GM21526 (cell line): ENCODE results near the gene SLC4A4.
"Not testable (repeated sequence)": the region's sequence is repeated elsewhere in the genome, so short reads cannot be mapped to it uniquely, and the experiment has no call there.

ENCODE experiments used
- ATAC-seq: cut with Tn5 transposase; IDR thresholded peaks from one replicate; pipeline ENCODE4 v1.9.1; 2021; ENCODE audit warnings: moderate library complexity; ENCODE audit not compliant: unreplicated experiment, low FRiP score

SLC4A4 gene

GRCh38 chr4:71406459-71406963, 67.7 kb downstream of the SLC4A4 start:
- no peak for ATAC-seq

DNA sequence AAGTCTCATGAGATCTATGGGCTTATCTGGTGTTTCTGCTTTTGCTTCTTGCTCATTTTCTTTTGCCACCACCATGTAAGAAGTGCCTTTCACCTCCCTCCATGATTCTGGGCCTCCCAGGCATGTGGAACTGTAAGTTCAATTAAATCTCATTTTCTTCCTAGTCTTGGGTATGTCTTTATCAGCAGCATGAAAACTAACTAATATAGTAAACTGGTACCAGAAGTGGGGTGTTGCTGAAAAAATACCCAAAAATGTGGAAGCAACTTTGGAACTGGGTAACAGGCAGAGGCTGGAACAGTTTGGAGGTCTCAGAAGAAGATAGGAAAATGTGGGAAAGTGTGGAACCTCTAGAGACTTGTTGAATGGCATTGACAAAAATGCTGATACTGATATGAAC, 70.1 kb downstream of the SLC4A4 start:
- not testable (repeated sequence) for ATAC-seq

DNA sequence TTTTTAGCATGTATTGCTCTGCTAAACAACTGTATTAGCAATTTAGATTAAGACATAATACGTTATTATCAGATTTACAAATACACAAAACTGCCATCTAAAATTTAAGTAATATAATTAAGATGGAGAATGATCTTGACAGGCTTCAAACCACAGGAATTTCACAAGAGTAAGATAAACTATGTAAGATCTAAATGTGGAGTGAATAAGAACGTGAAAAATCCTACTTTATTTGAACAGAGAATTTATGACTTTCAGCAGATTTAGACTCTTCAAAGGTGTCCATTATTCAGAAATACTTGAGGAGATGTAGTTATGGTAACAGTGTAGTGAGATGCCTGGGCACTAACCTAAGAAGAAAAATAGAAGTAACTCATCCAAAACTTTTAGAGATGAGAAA, 73.2 kb downstream of the SLC4A4 start:
- no peak for ATAC-seq

- no peak for ATAC-seq
Observed at GRCh38 chr4:71415491-71415890, 76.7 kb downstream of the SLC4A4 start.

- no peak for ATAC-seq
Observed at GRCh38 chr4:71417150-71417549, 78.3 kb downstream of the SLC4A4 start.

DNA sequence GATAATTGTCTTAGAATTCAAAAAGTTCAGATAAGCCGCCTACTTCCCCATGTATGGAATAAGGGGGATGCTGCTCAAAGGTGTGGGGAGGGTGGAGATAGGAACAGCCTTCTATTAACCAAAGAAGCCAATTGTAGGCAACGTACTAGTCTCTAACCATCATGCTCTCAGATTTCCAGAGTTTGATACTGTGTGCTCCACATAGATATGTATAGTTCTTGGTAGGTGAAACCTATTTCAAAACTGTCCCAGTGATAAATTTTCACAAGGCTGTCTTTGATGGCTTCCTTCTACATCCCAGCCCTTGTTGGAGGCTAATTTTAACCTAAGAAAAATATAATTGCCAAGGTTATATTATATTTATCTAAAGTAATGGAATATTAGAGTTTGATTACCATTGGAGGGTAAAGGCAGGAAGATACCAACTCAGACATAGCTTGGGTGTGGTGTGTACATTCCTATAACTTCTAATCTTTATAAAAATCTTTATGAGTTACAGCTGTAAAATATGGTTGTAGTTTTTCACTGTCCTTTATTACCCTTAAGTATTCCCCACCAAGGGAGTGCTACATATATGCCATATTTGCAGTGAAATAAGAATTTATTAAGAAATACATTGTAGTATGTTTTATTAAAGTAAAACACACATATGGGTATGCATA, 87.7 kb downstream of the SLC4A4 start:
- no peak for ATAC-seq

- no peak for ATAC-seq
Observed at GRCh38 chr4:71429106-71429505, 90.3 kb downstream of the SLC4A4 start.

DNA sequence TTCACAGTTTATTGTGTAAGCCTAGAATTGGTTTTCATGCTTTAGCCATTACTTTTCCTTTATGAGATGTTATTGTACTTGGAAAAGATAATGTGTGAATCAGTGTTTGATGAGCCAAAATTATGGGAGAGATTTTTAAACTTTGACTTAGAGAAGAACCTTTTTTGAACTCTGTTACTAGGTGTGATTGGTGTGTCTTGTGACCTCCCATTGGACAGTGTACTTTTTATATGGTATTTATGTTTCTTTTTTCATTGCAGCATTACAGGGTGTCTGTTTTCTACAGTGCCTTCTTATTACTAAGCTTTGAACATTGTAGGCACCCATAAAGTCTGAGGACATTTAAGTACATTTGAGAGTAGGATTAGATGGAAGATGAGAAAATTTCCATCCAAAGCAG, 91.1 kb downstream of the SLC4A4 start:
- ATAC-seq = no peak

- ATAC-seq = no peak
Observed at GRCh38 chr4:71430609-71431008, 91.8 kb downstream of the SLC4A4 start.

DNA sequence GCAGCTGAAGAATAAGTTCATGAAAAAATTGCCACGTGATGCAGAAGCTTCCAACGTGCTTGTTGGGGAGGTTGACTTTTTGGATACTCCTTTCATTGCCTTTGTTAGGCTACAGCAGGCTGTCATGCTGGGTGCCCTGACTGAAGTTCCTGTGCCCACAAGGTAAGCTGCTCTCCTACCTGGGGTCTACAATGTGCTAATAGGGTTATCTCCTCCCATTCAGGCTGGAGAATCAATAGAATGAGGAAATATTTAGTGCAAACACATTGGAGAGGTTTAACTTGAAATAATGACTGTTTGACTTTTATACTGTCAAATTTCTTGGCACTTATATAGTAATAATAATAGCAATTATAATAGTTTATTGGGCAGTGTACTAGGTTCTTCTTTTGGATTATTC, 101.8 kb downstream of the SLC4A4 start:
- ATAC-seq = no peak

DNA sequence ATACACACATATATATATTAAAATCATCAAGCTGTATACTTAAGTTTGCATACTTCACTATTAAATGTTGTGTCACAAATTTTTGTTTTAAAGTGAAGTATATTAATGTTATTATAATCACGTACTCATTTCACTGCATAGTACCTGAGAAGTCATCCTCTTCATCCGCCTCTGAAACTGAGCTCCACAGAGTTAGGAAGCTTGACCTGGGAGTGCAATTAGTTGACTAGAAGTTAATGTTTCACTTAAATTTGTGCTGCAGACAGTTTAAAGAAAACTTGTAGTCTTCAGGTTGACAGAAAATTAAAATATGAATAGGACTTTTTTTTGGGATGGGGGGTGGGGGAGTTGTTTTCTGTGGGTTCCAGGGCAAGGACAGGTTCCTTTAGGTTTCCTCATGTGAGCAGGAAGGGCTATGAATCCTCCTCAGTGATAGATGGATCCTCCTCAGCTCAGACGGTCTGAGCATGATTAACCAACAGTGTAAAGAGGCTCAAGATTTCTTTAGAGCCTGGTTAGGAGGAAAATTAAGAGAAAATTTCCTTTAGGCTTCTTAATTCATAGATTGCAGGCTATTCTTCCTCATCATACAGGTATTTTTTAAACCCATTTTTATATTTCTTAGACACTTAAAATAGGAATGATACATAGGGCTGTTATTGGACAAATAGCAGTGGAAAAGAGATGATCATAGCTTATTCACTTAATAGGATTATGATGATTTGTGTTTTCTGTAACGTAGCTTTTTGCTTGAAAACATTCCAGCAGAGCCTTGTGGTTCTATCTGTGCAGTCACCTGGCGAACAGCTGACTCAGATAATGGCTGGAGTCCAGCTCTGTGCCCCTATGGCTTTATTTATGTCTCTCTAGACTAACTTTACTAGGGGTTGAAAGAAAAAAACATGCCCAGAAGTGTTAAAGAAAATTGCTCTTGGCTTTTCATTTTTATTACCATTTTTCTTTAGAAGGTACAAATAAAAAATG, 102.7 kb downstream of the SLC4A4 start:
- no peak for ATAC-seq

DNA sequence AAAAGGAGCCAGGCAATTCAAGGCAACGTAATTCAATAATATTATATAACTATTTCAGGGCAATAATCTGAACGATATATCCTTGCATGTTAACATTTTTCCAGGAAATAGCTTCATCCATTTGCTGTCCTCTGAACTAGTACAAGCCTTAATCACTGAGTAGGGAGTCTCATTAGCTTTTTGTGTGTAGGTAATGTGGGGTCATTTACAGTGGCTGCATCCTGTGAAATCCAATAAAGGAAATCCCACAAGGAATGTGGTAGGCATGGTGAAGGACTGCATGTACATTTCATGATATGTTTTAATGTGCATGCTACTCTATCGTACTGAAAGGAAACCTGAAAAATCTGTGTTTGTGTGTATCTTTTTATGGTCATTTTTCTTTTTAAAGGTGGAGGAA, 103.5 kb downstream of the SLC4A4 start:
- ATAC-seq = no peak

GRCh38 chr4:71444395-71444794, 105.6 kb downstream of the SLC4A4 start:
- no peak for ATAC-seq

DNA sequence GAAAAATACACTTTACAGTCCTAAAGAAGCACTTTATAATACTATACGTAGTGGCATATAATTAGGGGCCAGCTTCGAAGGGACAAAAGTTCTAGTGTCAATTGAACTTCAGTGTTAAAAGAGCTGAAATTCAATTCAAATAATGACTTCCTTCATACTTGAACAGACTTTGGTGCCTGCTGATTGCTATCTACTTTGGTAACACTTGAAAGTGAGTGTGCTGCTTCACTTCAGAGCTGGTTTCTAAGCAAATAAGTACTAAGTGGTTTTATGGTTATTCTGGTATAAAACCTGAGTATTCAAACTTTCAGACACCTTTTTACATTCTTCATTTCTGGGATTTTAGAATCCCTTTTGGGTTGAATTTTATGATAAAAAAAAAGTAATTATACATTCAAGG, 107.0 kb downstream of the SLC4A4 start:
- ATAC-seq = no peak

DNA sequence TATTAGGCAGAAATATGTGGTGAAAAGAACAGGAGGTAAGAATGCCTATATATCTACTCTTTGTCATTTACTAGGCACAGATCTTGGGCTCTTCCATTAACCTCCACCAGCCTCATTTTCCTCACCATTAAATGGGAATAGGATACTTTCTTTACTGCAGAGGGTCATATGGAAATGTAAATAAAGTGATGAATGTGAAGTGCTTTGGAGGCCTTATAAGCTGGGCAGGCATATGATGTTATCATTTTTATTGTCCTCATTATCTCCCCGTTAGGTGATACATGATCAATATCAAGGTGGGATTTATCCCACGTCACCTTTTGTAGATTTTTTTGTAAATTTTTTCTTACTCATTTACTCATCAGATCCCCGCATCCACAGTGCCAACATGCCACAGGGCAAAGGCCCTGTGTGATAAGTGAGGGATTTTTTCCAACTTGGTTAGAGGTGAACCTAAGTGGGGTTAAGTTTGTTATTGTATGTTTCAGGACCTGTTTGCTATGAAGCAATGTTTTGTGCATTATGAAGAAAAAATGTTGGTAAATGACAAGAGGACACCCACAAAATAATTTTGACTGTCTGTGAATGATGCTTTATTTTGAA, 107.8 kb downstream of the SLC4A4 start:
- ATAC-seq = no peak

DNA sequence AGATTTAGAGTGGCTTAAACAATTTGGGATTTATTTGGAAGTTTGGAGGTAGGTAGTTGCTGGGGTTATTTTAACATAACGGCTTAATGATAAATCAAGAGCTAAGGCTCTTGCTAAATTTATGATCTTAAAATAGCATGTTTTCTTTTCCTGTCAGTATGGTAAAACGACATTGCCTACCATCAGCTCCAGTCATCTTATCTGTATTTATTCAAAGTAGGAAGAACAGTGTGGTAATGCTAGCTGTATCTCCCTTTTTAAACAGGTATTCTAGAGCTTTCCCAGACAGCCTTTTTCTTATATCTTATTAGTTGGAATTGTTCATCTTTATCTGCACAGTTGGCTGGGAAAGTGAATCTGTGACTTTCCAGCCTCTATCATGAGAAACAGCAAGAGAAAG, 110.2 kb downstream of the SLC4A4 start:
- ATAC-seq = no peak

GRCh38 chr4:71449878-71450277, 111.1 kb downstream of the SLC4A4 start:
- ATAC-seq = no peak

GRCh38 chr4:71453531-71453930, 114.7 kb downstream of the SLC4A4 start:
- no peak for ATAC-seq

GRCh38 chr4:71456841-71457240, 118.0 kb downstream of the SLC4A4 start:
- no peak for ATAC-seq

DNA sequence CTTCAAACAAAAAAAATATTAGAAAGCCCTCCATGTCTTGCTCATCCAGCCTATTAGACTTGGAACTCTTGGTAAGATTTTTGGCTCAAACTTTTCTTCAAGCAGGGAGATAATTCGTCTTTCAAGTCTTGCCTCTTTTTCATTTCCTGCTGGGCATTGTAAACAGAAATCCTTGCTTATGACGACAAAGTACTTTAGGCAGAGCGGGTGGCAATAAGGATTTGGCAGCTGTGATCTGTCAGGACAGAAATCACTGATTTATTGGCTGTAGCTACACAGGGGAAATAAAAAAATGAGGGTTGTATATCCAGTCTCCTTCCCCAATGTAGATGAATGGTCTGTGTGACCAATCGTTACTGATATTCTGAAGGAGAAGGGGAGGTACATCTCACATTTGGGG, 121.6 kb downstream of the SLC4A4 start:
- no peak for ATAC-seq

GRCh38 chr4:71461422-71461821, 122.6 kb downstream of the SLC4A4 start:
- ATAC-seq = no peak
